GM13977 (cell line): Measurements from ENCODE around the gene SCD5.

Experiments used
- DNase-seq: peaks from one replicate; pipeline ENCODE4 v3.0.0; 2012; ENCODE audit warnings: low spot score
- in situ Hi-C: fragments of 300-500 bp; cut with MboI; formaldehyde crosslinking; loops from one replicate; pipeline ENCODE4 v1.12.0; 2022; ENCODE audit warnings: low sequenced_read_pairs, low pct_unique_long_range_greater_than_20kb, mixed read lengths, inconsistent platforms; ENCODE audit not compliant: unreplicated experiment
- TF ChIP-seq, protein P1 (sequence below): IDR thresholded peaks from 2 replicates; pipeline ENCODE4 v1.5.1; 2012; ENCODE audit warnings: mild to moderate bottlenecking, control low read depth; ENCODE audit not compliant: insufficient read depth; ENCODE audit errors: extremely low read depth, missing control alignments

The SCD5 gene

DNA sequence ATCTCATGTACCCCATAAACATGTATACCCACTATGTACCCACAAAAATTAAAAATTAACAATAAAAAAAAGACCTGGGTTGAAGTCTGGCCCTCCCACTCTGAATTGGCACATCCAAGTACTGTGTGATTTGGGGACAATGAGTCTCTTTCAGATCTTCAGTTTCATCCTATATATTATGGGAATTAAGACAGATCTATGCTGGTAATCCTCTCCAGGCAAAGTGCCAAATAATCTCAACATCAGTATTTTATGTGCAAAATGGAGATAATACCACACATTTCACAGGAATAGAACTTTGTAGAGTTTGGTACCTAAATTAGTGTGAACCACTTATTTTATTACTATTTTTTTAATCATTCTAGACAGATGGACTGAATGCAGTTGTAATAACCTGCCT is 11.0 kb upstream of the SCD5 start:
- TF ChIP-seq, protein P1, sequence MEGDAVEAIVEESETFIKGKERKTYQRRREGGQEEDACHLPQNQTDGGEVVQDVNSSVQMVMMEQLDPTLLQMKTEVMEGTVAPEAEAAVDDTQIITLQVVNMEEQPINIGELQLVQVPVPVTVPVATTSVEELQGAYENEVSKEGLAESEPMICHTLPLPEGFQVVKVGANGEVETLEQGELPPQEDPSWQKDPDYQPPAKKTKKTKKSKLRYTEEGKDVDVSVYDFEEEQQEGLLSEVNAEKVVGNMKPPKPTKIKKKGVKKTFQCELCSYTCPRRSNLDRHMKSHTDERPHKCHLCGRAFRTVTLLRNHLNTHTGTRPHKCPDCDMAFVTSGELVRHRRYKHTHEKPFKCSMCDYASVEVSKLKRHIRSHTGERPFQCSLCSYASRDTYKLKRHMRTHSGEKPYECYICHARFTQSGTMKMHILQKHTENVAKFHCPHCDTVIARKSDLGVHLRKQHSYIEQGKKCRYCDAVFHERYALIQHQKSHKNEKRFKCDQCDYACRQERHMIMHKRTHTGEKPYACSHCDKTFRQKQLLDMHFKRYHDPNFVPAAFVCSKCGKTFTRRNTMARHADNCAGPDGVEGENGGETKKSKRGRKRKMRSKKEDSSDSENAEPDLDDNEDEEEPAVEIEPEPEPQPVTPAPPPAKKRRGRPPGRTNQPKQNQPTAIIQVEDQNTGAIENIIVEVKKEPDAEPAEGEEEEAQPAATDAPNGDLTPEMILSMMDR, result no peak
- no peak for DNase-seq
- in situ Hi-C loops, result no loop called here

DNA sequence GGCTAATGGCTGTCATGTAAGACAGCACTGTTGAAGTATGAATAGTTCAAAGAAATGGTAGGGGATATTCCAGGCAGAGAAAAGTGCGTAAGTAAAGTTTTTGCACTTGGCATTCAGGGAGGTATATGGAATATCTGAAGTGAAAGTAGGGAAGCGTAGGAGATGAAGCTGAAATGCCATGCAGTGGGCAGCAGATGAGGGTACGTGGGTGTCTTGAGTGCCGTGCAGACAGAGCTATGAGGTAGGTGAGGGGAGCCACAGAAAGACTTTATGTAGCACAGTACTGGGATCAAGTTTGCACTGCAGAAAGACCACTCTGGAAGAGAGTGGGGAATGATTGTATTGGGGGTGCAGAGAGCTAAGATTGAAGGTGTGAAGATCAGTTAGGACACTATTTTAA is 5.2 kb upstream of the SCD5 start:
- TF ChIP-seq, protein P1, result no peak
- DNase-seq, result no peak
- in situ Hi-C loops, result no loop called here

DNA sequence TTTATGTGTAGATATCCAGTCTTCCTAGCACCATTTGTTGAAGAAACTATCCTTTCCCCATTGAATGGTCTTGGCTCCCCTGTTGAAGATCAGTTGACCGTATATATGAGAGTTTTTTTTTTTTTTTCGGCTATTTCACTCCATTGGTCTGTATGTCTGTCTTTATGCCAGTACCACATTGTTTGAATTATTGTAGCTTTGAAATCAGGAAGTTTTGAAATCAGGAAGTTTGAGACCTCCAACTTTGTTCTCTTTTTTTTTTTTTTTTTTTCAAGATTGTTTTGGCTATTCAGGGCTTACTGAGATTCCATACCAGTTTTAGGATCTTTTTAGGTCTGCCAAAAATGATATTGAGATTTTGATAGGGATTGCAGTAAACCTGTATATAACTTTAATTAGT is 4.3 kb upstream of the SCD5 start:
- DNase-seq, result no peak
- TF ChIP-seq, protein P1, result no peak
- in situ Hi-C loops, result no loop called here

DNA sequence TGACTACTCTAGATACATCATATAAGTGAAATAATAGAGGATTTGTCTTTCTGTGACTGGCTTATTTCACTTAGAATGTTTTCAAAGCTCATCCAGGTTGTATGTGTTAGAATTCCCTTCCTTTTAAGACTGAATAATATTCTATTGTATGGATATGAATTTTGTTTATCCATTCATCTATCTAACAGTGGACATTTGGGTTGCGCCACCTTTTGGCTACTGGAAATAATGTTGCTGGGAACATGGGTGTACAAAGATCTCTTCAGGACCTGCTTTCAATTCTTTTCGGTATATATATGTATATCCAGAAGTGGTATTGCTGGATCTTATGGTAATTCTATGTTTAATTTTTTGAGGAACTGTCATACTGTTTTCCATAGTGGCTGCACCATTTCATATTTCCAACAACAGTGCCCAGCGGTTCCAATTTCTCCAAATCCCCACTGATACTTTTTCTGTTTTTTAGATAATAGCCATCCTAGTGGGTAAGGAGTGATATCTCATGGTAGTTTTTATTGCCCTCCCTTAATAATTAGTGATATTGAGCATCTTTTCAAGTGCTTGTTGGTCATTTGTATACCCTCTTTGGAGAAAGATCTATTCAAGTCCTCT is 3.4 kb upstream of the SCD5 start:
- DNase-seq, result no peak
- TF ChIP-seq, protein P1, result peak; percentile 39
- in situ Hi-C loops, result no loop called here

DNA sequence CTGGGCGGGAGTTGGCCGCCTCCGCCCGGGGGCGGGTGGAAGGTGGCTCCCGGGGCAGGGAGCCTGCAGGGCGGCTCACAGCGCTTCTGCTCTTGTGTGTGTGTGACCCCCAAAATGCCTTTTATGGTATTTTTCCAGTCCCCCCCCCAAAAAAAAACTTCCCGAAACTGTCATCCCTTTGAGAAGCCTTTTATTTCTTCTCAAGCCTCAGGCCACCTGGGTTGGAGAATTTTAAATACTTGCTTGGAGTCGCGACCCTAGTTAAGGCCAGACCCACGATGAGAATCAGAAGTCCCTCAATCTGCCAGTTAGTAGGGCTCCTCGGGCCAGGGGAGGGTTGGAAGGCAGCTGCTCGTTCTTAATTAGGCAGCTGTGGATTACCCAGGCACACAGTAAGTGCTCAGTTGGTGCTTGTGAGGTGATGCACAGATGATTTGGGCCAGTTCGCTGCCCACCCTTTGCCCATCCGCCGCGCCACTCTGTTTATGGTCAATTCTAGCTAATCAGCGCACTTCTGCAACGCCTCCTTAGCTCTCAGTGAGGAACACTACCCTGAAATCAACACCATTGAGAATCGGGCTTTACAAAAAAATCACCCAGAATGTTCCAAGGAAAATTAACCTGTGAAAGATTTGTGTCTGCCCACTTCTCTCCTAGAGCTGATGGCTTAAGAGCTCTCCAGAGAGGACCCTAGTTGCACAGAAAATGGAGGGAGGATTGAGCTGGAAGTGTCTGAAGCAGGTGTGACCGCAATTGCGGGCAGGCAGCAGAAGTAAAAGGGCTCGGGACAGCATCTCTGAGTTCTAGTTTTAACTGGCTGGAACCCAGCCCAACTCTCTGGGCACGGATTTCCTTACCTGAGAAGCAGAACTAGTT is 648 bp upstream of the SCD5 start:
- in situ Hi-C loops, result no loop called here
- DNase-seq, result peak; percentile 48
- TF ChIP-seq, protein P1, result no peak

DNA sequence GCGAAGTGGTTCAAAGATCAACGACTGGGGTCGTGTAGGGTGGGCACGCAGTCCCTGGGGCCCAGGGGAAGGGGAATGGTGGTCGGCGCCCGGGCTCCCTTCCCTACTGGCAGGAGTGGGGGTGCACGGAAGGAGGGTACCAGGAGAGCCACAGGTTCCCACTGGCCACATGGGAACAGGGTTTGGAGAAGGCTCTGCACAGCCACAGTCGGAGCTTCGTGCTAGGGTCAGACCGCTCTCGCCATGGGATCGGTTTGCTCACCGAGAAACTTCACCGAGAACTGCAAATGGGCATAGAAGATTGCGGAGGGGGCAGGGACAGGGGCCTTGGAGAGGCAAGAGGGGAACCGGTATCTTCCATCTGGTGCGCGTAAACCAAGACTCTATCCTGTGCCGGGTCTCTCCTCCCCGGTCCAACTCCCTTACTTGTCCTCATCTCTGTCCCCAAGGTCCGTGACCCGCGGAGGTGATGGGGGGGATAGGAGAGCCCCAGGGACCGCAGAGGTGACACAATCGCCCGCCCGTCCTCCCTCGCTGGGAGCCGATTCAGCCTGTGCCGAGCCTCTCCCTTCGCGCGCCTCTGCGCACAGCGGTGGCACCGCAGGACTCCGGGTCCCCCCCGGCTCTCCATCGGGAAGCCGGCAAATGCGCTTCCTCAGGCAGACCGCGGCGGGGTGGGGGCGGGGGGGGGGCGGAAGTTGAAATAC is 1.0 kb downstream of the SCD5 start:
- in situ Hi-C loops, result no loop called here
- DNase-seq, result peak; percentile 32
- TF ChIP-seq, protein P1, result no peak
